ENCODE data around the gene CAMTA1.

The CAMTA1 gene

DNA sequence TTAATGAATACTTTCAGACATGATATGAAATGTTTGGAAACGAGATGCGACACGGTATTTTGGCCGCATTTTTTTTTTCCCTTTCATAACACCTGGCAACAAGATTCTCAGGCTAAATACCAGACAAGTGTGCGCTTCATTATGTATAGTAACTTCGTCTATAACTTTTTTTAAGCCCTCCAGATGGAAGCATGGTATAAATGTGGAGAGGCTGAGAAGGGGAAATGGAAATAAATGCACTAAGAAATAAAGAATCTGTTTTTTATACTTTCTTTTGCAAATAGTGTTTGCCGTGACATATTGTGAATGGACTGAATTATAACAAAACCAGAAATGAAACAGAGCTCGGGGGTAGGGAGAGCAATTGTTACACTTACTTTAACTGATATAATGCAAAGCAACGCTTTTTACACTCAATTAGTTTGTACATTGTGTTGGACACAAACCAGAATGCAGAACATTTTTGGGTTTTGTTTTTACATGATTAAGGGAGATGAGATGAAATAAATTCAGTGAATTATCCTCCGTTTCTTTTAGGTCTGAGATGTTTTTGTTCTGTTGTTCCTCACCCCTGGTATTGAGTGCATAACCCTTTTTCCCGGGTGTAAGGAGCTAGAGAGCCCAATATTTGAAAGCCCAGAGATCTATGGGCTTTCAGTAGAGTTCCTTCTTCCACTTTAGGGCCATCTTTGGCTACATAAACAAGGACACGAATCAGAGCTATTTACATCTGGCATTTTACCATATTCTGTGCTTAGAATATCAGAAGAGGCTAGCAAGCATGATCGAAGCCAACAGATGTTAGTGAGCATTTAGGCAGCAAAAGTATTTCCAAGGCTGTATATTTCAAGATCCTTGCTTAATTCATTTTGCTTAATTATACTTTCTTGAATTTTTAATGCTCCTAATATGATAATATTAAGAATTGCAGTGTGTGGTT is 478.0 kb downstream of the CAMTA1 start:
- TF ChIP-seq, protein P1, sequence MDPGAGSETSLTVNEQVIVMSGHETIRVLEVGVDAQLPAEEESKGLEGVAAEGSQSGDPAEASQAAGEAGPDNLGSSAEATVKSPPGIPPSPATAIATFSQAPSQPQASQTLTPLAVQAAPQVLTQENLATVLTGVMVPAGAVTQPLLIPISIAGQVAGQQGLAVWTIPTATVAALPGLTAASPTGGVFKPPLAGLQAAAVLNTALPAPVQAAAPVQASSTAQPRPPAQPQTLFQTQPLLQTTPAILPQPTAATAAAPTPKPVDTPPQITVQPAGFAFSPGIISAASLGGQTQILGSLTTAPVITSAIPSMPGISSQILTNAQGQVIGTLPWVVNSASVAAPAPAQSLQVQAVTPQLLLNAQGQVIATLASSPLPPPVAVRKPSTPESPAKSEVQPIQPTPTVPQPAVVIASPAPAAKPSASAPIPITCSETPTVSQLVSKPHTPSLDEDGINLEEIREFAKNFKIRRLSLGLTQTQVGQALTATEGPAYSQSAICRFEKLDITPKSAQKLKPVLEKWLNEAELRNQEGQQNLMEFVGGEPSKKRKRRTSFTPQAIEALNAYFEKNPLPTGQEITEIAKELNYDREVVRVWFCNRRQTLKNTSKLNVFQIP (CRISPR knock-in tag; IDR thresholded peaks at IDR 0.05; ENCODE audit: borderline replicate concordance, low read depth), result no peak
- TF ChIP-seq ZFP3 (CRISPR knock-in tag; IDR thresholded peaks at IDR 0.05), result no peak
- no peak for TF ChIP-seq RARB (CRISPR knock-in tag; IDR thresholded peaks at IDR 0.05)
- no peak for TF ChIP-seq TCF4 (CRISPR knock-in tag; IDR thresholded peaks at IDR 0.05; ENCODE audit: borderline replicate concordance)
- TF ChIP-seq BACH2 (CRISPR knock-in tag; IDR thresholded peaks at IDR 0.05; ENCODE audit: borderline replicate concordance), result no peak
- no peak for TF ChIP-seq ISL1 (CRISPR knock-in tag; IDR thresholded peaks at IDR 0.05)
- TF ChIP-seq GLIS3 (CRISPR knock-in tag; IDR thresholded peaks at IDR 0.05), result no peak
- no peak for TF ChIP-seq ZFP30 (CRISPR knock-in tag; IDR thresholded peaks at IDR 0.05)
- no peak for TF ChIP-seq ZNF8 (CRISPR knock-in tag; IDR thresholded peaks at IDR 0.05)
- no peak for TF ChIP-seq PPARA (CRISPR knock-in tag; IDR thresholded peaks at IDR 0.05; ENCODE audit: borderline replicate concordance)
- no peak for TF ChIP-seq ESRRG (CRISPR knock-in tag; IDR thresholded peaks at IDR 0.05)
- no peak for ATAC-seq

GRCh38 chr1:7264101-7264500 is 478.8 kb downstream of the CAMTA1 start:
- no peak for TF ChIP-seq SNAI2 (CRISPR knock-in tag; IDR thresholded peaks at IDR 0.05)
- no peak for TF ChIP-seq ISL1 (CRISPR knock-in tag; IDR thresholded peaks at IDR 0.05)
- TF ChIP-seq ZNF8 (CRISPR knock-in tag; IDR thresholded peaks at IDR 0.05), result no peak
- TF ChIP-seq ESRRG (CRISPR knock-in tag; IDR thresholded peaks at IDR 0.05), result no peak
- TF ChIP-seq ARNTL (CRISPR knock-in tag; IDR thresholded peaks at IDR 0.05; ENCODE audit: borderline replicate concordance, low read depth), result no peak
- no peak for TF ChIP-seq PPARA (CRISPR knock-in tag; IDR thresholded peaks at IDR 0.05; ENCODE audit: borderline replicate concordance)
- TF ChIP-seq, protein P2, sequence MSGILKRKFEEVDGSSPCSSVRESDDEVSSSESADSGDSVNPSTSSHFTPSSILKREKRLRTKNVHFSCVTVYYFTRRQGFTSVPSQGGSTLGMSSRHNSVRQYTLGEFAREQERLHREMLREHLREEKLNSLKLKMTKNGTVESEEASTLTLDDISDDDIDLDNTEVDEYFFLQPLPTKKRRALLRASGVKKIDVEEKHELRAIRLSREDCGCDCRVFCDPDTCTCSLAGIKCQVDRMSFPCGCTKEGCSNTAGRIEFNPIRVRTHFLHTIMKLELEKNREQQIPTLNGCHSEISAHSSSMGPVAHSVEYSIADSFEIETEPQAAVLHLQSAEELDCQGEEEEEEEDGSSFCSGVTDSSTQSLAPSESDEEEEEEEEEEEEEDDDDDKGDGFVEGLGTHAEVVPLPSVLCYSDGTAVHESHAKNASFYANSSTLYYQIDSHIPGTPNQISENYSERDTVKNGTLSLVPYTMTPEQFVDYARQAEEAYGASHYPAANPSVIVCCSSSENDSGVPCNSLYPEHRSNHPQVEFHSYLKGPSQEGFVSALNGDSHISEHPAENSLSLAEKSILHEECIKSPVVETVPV (CRISPR knock-in tag; IDR thresholded peaks at IDR 0.05), result no peak
- no peak for TF ChIP-seq GLIS3 (CRISPR knock-in tag; IDR thresholded peaks at IDR 0.05)
- no peak for TF ChIP-seq BACH2 (CRISPR knock-in tag; IDR thresholded peaks at IDR 0.05; ENCODE audit: borderline replicate concordance)
- TF ChIP-seq, protein P3, sequence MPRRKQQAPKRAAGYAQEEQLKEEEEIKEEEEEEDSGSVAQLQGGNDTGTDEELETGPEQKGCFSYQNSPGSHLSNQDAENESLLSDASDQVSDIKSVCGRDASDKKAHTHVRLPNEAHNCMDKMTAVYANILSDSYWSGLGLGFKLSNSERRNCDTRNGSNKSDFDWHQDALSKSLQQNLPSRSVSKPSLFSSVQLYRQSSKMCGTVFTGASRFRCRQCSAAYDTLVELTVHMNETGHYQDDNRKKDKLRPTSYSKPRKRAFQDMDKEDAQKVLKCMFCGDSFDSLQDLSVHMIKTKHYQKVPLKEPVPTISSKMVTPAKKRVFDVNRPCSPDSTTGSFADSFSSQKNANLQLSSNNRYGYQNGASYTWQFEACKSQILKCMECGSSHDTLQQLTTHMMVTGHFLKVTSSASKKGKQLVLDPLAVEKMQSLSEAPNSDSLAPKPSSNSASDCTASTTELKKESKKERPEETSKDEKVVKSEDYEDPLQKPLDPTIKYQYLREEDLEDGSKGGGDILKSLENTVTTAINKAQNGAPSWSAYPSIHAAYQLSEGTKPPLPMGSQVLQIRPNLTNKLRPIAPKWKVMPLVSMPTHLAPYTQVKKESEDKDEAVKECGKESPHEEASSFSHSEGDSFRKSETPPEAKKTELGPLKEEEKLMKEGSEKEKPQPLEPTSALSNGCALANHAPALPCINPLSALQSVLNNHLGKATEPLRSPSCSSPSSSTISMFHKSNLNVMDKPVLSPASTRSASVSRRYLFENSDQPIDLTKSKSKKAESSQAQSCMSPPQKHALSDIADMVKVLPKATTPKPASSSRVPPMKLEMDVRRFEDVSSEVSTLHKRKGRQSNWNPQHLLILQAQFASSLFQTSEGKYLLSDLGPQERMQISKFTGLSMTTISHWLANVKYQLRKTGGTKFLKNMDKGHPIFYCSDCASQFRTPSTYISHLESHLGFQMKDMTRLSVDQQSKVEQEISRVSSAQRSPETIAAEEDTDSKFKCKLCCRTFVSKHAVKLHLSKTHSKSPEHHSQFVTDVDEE (CRISPR knock-in tag; IDR thresholded peaks at IDR 0.05), result no peak
- no peak for TF ChIP-seq ZFP30 (CRISPR knock-in tag; IDR thresholded peaks at IDR 0.05)
- TF ChIP-seq OSR1 (CRISPR knock-in tag; IDR thresholded peaks at IDR 0.05), result no peak
- TF ChIP-seq CSDC2 (CRISPR knock-in tag; IDR thresholded peaks at IDR 0.05), result no peak
- TF ChIP-seq RARB (CRISPR knock-in tag; IDR thresholded peaks at IDR 0.05), result no peak
- TF ChIP-seq ZNF565 (CRISPR knock-in tag; conservative IDR thresholded peaks at IDR 0.05; ENCODE audit: low read depth), result no peak
- TF ChIP-seq, protein P1 (CRISPR knock-in tag; IDR thresholded peaks at IDR 0.05; ENCODE audit: borderline replicate concordance, low read depth), result no peak
- no peak for TF ChIP-seq CREB5 (CRISPR knock-in tag; IDR thresholded peaks at IDR 0.05; ENCODE audit: low read depth)
- no peak for TF ChIP-seq TCF4 (CRISPR knock-in tag; IDR thresholded peaks at IDR 0.05; ENCODE audit: borderline replicate concordance)
- TF ChIP-seq TOX (CRISPR knock-in tag; IDR thresholded peaks at IDR 0.05; ENCODE audit: borderline replicate concordance), result no peak
- no peak for TF ChIP-seq PATZ1 (CRISPR knock-in tag; IDR thresholded peaks at IDR 0.05; ENCODE audit: borderline replicate concordance)
- no peak for ATAC-seq
